Measurements from ENCODE around the gene RFTN1.

- no peak for TF ChIP-seq CTCF (IDR thresholded peaks at IDR 0.05)
- TF ChIP-seq POLR2A (IDR thresholded peaks at IDR 0.05): no peak
Measured at GRCh38 chr3:16319723-16320122, 193.8 kb downstream of the RFTN1 start.

Measured in heart left ventricle (tissue), 13 donors.